ENCODE results near the gene RMI2.

The RMI2 gene

DNA sequence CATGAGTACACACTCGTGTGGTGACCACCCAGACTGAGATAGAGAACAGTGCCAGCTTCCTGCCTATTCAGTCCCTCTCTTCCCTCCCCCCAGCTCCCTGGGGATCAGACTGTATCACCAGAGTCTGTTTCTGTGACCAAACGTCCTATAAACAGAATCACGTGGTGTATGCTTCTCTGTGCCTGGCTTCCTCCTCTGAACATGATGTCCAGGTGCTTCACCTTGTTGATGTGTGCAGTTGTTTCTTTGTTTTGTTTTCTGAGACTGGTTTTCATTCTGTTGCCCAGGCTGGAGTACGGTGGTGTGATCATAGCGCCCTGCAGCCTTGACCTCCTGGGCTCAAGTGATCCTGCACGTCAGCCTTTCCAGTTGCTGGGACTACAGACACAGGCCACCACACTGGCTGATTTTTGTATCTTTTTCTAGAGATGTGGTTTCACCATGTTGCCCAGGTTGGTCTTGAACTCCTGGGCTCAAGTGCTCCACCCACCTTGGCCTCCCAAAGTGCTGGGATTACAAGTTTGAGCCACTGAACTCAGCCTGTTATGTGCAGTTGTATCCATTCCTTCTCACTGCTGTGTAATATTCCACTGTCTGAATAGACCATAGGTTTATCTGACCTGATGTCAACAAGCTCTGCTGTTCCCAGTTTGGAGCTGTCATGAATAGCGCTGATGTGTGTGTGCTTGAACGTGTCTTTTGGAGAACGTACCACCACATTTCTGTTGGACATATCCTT, 35.2 kb upstream of the RMI2 start:
- DNase-seq (ENCODE audit: low read depth in 2 of 2) = no peak

DNA sequence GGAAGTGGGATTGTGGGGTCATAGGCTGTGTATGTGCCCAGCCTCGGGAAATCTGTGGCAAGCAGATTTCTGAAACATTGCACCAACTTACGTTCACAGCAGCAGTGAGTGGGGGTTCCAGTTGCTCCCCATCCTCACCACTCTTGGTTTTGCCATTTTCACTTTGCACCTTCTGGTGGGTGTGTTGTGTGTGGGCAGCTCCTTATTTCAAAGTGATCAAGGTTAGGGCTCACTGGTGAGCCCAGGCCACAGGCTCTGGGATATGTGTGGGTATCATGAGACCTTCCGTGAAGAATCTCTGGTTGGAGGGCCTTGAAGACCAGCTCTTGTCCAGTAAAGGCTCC, 34.7 kb upstream of the RMI2 start:
- DNase-seq (ENCODE audit: low read depth in 2 of 2) = no peak

DNA sequence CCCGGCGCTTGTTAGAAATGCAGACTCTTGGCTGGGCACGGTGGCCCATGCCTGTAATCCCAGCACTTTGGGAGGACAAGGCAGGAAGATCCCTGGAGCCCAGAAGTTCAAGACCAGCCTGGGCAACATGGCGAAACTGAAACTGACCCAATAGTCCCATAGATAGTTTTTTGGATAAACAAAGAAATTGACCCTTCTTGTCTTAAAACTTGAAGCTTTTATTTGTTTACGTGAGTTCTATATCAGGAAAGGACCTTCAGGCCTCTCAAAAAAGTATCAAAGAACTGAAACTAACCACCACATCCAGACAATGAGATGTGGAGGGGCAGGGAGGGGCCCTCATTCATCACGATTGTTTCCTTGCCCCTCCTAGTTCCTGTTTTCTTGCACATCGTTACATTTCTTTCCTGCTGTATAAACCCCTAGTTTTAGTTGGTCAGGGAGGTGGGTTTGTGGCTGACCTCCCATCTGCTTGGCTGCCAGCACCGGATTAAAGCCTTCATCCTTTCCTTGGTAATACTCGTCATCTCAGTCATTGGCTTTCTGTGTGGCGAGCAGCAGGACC, 34.2 kb upstream of the RMI2 start:
- no peak for DNase-seq (ENCODE audit: low read depth in 2 of 2)

DNA sequence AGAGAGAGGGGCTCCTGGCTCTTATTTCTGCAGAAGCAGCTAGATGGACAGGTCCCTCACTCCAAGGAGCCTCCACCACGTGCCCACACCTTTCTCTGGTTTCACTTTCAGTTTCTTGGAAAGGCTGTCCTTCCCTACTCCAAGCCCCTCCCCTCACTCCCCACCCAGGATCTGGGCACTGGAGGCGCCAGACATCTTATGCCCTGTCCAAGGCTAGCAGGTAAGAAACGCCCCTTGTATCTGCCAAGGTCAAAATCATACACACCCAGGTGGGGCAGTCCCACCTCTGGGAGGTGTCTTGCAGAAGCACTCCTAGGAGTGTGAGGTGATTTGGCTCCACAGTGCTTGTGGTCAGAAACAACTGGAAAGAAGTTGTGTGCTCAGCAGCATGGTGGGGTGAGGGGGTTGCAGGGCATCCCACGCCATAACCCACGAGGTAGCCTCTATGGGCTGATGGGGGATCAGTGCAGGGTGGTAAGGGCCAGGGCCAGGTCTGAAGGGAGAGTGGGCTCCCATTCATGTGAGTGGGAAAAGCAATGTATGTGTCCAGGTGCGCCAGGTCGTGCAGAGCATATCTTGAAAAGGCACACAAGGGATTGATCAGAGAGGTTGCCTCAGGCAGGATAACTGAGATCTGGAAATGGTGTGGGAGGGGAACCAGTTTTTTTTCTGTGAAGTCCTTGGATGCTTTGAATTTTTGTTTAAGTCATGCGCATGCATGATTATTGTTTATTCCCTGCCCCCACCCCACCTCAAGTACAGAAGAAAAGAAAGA, 32.4 kb upstream of the RMI2 start:
- DNase-seq (ENCODE audit: low read depth in 2 of 2) = no peak

DNA sequence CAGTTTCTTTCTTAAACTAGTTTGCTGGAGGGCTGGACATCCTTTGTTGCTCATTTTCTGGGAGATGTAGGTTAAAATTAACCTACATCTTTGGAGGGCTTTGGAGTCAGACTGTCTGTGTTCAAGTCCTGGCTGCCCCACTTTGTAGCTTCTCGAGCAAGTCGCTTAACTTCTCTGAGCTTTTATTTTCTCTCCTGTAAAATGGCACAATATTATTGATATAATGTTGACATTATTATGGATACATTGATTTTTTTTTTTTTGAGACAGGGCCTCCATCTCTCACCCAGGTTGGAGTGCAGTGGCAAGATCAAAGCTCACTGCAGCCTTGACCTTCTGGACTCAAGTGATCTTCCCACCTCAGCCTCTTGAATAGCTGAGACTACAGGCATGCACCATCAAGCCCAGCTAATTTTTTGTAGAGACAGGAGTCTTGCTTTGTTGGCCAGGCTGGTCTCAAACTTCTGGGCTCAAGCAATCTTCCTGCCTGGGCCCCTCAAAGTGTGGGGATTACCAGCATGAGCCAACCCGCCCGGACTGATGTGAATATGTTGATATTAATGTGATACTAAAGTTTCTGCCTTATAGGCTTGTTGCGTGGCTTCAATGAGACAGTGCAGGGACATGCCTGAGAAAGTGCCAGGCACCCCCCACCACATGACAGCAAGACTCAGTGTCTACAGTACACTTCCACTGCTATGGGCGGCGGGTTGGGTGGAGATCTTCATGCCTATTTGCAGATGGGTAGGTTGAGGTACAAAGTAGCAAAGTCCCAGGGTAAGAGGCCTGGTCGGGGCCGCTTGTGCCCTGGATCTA, 31.6 kb upstream of the RMI2 start:
- no peak for DNase-seq (ENCODE audit: low read depth in 2 of 2)

DNA sequence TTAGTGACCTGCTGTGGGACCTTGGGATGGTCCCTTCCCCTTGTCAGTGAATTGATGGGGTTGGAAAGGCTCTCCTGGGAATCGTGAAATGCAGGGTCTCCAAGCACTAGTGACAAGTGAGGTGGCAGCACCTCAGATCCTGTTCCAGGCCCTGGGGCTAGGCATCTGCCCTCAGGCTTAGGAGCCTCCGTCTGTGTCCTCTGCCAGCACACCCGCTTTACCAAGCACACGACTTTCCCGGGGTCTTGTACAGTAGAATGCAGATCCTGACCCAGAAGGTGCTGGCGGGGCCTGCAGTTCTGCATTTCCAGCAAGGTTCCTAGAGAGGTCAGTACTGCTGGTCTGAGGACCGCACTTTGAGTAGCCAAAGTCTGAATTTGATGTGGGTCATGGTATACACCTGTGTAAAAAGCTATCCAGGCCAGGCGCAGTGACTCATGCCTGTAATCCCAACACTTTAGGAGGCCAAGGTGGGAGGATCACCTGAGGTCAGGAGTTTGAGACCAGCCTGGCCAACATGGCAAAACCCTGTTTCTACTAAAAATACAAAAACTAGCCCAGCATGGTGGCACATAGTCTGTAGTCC, 30.9 kb upstream of the RMI2 start:
- DNase-seq (ENCODE audit: low read depth in 2 of 2) = no peak

DNA sequence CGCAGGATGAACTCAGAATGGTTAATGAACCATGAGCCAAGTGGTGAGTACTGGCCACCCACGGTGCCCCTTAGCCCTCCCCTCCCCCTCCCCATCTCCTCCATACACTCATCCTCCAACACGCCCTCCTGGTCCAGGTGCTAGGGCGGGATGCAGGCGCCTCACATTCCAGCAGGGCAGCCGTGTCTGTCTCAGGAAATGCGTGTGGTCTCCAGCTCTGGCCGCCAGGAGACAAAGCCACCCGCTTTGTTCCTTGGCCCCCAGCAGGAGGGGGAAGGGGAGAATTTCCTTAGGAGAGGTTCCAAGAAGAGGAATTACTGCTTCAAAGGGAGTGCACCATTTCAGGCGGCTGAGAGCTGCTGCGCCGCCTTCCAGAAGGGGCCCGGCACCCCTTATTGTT, 29.7 kb upstream of the RMI2 start:
- DNase-seq (ENCODE audit: low read depth in 2 of 2) = no peak

DNA sequence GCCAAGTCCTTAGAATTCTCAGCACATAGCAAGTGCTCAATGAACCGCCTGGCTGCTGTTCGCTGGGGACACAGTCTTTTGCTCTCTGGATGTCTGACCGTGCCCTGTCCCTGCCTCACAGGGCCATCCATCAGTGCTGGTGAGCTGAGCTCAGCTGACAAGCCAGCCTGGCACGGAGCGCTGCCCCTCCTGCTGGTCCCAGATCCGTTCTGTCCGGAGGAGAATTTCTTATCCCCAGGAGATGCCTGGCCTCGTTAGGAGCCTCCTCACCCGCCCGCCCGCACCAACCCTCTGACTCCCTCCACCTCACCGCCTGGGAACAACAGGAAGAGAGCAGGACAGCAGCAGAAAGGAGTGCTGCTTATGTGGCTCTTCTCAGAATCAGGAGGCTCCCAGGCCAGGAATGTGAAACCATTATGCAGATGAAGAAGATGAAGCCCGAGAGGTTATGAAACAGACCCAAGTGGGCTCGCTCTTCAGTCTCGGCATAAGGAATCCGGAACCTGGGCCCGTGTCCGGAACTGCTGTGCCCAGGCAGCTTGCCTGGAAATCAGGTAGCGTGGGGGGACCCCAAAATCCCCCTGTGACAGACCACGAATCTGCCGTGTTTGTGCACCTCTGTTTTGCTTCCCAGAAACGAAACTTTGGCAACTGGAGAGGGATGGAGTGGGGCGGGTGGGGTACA, 28.8 kb upstream of the RMI2 start:
- DNase-seq (ENCODE audit: low read depth in 2 of 2) = no peak

DNA sequence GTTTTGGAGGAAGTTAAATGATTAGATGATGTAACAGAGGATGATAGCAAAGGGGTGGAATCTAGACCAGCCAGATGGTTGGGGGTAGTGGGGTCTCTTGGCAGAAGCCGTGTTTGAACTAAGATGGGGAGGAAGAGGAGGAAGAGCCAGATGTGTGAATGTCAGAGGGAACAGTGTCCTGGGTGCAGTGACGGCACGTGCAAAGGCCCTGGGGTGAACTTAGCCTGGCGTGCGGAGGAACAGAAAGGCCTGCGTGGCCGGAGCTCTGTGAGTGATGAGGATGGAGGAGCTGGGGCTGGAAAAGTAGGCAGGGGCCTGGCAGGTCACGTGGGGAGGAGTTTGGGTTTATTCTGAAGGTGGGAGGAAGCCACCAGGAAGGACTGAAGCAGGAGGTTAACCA, 26.4 kb upstream of the RMI2 start:
- DNase-seq (ENCODE audit: low read depth in 2 of 2) = no peak

DNA sequence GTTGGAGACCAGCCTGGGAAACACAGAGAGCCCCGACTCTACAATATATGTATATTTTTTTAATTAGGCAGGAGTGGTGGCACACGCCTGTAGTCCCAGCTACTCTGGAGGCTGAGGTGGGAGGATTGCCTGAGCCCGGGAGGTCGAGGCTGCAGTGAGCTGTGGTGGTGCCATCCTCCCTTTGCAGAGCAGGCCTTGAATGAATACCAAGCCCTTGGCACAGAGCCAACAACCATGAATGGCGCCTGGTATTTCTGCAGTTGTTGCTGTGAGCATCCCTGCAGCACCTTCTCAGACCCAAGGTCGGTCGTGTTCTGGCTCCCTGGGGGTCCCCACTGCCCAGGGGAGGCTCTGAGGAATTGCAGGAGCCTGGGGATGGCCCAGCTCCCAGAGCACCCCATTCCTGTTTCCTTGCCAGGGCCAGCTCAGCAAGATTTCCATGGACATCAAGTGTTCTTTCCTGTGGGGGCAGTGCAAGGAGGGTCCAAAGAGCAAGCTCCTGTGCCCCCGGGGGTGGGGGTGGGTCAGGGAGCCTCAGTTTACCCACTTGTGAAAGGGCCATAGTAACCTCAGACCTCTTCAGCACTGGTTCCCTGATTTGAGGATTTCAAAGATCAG, 25.6 kb upstream of the RMI2 start:
- DNase-seq (ENCODE audit: low read depth in 2 of 2) = no peak

DNA sequence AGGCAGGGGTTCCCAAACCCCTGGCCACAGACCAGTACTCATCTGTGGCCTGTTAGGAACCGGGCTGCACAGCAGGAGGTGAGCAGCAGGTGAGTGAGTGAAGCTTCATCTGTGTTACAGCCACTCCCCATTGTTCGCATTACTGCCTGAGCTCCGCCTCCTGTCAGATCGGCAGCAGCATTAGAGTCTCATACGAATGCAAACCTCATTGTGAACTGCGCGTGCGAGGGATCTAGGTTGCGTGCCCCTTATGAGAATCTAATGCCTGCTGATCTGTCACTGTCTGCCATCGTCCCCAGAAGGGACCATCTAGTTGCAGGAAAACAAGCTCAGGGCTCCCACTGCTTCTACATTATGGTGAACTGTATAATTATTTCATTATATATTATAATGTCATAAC, 25.1 kb upstream of the RMI2 start:
- no peak for DNase-seq (ENCODE audit: low read depth in 2 of 2)

DNA sequence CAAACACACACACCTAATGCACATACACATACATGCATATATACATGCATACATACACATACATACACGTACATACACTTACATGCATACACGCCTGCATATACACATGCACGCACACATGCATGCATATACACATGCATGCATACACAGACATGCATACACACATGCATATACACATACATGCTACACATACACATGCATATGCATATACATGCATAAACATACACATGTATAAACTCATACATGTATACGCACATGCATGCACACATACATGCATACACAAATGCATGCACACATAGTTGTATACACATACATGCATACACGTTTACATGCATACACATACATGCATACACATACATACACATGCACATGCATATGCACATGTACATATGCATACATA, 23.6 kb upstream of the RMI2 start:
- DNase-seq (ENCODE audit: low read depth in 2 of 2) = no peak

DNA sequence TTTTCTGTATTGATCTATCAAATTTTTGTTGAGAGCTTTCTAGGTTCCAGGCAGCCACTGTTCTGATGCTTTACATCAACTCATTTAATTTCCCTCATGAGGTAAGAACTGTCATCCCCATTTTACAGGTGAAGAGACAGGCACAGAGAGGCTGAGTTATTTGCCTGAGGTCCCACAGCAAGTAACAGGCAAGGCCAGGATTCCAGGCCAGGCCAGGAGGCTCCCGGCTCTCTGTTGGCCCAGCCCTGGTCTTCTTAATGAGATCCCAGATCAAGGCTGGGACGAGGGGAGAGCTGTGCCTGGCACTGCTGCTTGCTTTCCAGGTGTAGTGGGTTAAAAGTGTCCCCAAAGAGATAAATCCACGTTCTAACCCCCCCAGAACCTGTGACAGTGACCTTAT, 22.4 kb upstream of the RMI2 start:
- no peak for DNase-seq (ENCODE audit: low read depth in 2 of 2)

DNA sequence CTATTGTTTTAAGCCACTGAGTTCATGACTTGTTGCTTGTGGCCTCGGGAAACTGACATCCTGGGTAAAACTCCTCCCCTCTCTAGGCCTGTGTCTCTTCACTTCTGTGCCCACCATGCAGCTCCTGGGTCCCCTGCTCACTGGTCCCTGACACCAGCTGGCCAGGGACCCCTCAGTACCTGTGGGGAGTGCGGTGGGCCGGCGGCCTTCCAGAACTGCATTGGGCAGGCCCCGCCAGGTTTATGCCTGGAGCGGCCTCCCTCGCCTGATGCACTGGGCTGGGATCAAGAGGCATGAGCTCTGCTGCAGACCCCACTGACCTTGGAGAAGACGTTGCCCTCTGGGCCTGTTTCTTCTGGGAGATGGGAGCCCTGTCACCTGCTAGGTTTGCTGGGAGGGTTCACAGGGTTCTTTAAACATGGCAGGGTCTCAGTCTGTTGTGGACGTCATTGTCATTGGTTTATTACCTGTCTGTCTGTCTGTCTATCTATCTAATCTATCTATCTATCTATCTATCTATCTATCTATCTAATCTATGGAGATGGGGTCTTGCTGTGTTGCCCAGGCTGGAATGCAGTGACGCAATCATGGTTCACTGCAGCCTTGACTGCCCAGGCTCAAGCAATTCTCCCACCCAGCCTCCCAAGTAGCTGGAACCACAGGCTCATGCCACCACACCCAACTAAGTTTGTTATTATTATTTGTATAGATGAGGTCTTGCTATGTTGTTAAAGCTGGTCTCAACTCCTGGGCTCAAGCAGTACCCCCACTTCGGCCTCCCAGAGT, 21.5 kb upstream of the RMI2 start:
- no peak for DNase-seq (ENCODE audit: low read depth in 2 of 2)

DNA sequence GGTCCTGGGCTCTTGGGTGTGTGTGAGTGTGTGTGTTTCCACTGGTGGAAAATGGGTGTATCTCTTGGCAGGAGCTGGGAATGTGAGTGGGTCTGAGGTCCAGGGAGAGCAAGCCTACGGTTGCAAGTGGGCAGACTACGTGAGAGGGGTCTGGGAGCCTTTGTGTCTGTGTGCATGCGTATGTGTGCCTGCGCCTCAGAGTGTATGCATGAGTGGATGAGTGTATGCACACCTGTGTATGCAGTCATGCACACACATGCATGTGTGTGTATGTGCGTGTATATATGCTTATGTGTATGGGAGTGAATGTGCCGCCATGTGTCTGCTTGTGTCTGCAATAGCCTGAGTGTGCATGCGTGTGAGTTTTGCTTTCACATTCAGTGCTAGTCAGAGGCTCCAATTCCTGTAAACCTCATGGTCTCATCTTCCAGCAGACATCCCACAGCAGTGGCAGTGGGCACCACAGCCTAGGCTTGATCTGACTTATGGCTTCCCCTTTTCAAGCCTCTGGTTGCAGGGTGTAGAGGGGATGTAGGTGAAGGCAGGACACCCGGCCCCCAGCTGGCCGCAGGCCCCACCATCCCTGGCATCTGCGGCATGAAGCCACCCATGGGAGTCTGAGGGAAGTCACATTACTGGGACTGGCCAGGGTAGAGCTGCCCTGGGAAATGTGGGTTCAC, 19.7 kb upstream of the RMI2 start:
- DNase-seq (ENCODE audit: low read depth in 2 of 2) = no peak

DNA sequence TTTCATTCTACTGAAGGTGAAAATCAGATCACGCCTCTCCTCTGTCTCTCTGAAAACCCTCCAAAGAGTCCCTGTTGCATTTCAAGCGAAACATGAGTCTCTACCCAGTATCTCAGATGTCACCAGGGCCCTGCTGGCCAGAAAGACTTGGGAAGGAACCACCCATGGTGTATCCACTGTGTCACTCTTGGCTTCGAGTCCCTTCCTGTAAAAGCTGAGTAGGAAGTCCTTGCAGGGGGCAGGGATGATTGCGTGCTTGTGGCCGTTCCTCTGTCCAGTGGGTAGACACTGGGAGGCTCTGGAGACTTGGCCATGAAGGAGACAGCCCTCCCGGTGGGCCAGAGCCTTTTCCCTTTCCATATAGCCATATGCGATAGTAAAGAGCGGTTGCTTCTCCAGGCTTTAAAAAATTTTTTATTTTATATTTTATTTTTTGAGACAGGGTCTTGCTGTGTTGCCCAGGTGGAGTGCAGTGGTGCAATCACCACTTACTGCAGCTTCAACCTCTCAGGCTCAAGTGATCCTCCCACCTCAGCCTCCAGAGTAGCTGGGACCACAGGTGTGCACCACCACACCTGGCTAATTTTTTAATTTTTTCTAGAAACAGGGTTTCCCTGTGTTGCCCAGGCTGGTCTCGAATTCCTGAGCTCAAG, 19.0 kb upstream of the RMI2 start:
- DNase-seq (ENCODE audit: low read depth in 2 of 2) = no peak

DNA sequence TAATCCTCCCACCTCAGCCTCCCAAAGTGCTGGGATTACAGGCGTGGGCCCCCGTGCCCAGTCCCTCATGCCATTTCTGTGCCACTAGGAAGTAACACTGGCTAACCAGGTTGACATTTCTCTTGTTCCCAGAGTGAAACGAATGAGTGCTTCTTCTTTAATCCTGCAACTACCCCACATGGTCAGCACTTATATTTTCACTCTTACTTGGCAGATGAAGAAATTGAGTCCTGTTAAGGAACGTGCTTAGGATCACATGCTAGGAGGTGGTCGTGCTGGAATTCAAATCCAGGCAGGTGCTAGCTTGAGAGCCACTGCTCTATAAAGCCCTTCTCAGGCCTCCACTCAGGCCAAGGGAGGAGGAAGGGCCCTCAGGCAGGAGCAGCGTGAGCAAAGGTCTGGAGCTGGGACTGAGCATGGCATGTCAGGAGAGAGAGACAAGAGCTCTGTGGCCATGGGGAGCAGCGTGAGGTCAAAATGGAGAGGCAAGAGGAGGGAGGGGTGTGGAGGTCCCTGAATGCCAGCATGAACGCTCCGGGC, 18.5 kb upstream of the RMI2 start:
- DNase-seq (ENCODE audit: low read depth in 2 of 2) = no peak

DNA sequence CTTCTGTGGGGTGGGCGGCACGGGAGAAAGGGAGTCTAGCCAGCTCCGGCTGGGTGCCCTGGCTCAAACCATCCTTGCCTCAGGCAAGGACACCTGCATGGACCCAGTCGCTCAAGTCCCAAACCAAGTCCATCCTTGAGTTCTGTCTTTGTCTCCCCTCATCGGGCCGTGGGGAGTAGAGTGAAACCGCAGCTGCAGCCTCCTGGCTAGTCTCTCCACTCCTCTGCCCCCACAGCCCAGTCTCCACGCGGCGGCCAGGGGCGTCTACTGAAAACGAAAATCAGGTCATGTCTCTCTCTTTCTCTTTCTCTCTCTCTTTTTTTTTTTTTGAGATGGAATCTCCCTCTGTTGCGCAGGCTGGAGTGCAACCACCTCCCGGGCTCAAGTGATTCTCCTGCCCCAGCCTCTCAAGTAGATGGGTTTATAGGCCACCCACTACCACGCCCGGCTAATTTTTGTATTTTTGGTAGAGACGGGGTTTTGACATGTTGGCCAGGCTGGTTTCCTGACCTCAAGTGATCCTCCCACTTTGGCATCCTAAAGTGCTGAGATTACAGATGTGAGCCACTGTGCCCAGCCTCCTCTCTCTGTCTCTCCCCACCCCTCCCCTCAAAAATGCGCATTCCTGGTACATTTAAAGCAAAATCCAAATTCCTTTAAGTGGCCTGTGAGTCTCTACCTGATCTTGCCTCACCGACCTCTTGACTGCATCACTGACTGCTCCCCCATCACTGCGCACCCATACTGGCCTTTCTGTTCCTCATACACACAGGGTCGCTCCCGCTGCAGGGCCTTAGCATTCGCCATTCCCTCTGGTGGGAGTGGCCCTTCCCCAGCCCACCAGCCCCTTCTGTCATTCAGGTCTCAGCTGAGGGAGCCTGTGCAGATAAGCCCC, 17.7 kb upstream of the RMI2 start:
- no peak for DNase-seq (ENCODE audit: low read depth in 2 of 2)

Measured in stimulated activated CD8-positive, alpha-beta memory T cell treated with anti-CD3 and anti-CD28 coated beads, Interleukin-7, amount 100 ng/mL, for 1 hour (primary cell).